K562 (cell line): Measurements from ENCODE around the gene NRTN. TPM values are rescaled to one million over a fixed set of nuclear protein-coding genes. Genes with fewer than 3 reads are reported as not detected.
A peak's percentile ranks its signal among the peaks of the same experiment; 100 is the strongest.

Source experiments
- CC2D1A ChIP-seq: fragments of 450-650 bp; IDR thresholded peaks from 2 replicates; pipeline ENCODE4 v1.6.1; 2017; ENCODE audit warnings: mild to moderate bottlenecking
- CREB3L1 ChIP-seq: fragments of 450-650 bp; IDR thresholded peaks from 2 replicates; pipeline ENCODE4 v1.6.1; 2014; ENCODE audit warnings: low read depth, mild to moderate bottlenecking, moderate library complexity, borderline replicate concordance
- ETS2 ChIP-seq: IDR thresholded peaks from 2 replicates; pipeline ENCODE4 v1.6.1; 2016; ENCODE audit warnings: borderline replicate concordance, missing genetic modification characterization, mild to moderate bottlenecking, moderate library complexity, missing compliant biosample characterization; ENCODE audit not compliant: poor library complexity, severe bottlenecking
- FOXM1 ChIP-seq, 2 experiments: fragments of 450-650 bp in 1 of 2; sonication (generic) in 1 of 2; formaldehyde crosslinking in 1 of 2; IDR thresholded peaks; 2 replicates each; pipeline versions ENCODE4 v1.6.1 to v1.9.0; 2017 to 2022; ENCODE audit warnings: low read depth in 2 of 2, mild to moderate bottlenecking in 2 of 2, missing genetic modification reagents in 1 of 2, moderate library complexity in 1 of 2
- GABPB2 ChIP-seq: fragments of 250-450 bp; sonication (Bioruptor Pico); conservative IDR thresholded peaks from 2 replicates; pipeline ENCODE4 v1.5.1; 2021; ENCODE audit warnings: mild to moderate bottlenecking
- HDAC8 ChIP-seq: fragments of 450-650 bp; IDR thresholded peaks from 2 replicates; pipeline ENCODE4 v1.6.1; 2016; ENCODE audit warnings: mild to moderate bottlenecking, missing genetic modification characterization, moderate library complexity, missing compliant biosample characterization
- HNRNPK ChIP-seq: fragments of 200-400 bp; formaldehyde crosslinking; IDR thresholded peaks from one replicate; pipeline ENCODE4 v1.6.1; 2018; ENCODE audit warnings: mild to moderate bottlenecking, low read depth, low read length; ENCODE audit not compliant: poor library complexity, severe bottlenecking
- KDM1A ChIP-seq, 2 experiments: fragments of 450-650 bp; IDR thresholded peaks; 2 replicates each; pipeline ENCODE4 v1.6.1; 2016; ENCODE audit warnings: mild to moderate bottlenecking in 2 of 2
- MNT ChIP-seq, 2 experiments: fragments of 450-650 bp; conservative IDR thresholded peaks; 2 replicates each; pipeline ENCODE4 v1.6.1; 2017; ENCODE audit warnings: mild to moderate bottlenecking in 2 of 2, moderate library complexity in 2 of 2
- MXI1 ChIP-seq: IDR thresholded peaks from 2 replicates; pipeline ENCODE4 v1.6.1; 2011; ENCODE audit warnings: low read depth, mild to moderate bottlenecking, improper control_type of control experiment, low read length
- RFX5 ChIP-seq: IDR thresholded peaks from 2 replicates; pipeline ENCODE4 v1.6.1; 2011; ENCODE audit warnings: low read depth, mild to moderate bottlenecking, improper control_type of control experiment, low read length
- SAFB ChIP-seq: fragments of 200-400 bp; formaldehyde crosslinking; IDR thresholded peaks from 2 replicates; pipeline ENCODE4 v1.6.1; 2017; ENCODE audit warnings: low read depth, low read length, borderline replicate concordance
- SMAD4 ChIP-seq: fragments of 250-450 bp; sonication (Bioruptor Pico); conservative IDR thresholded peaks from 2 replicates; pipeline ENCODE4 v1.8.0; 2021; ENCODE audit warnings: inconsistent platforms, mild to moderate bottlenecking, moderate library complexity
- STAG1 ChIP-seq: sonication (generic); formaldehyde crosslinking; IDR thresholded peaks from 2 replicates; pipeline ENCODE4 v1.5.0; 2020; ENCODE audit warnings: missing genetic modification reagents, borderline replicate concordance
- ZHX1 ChIP-seq: fragments of 150-350 bp; conservative IDR thresholded peaks from 2 replicates; pipeline ENCODE4 v1.6.1; 2014; ENCODE audit warnings: low read length
- polyA plus RNA-seq, 8 experiments: library from polyadenylated mRNA; depleted of rRNA in 4 of 8; stranded (reverse) in 5 of 8; unstranded in 3 of 8; fragments of >200 nt; fragmentation: Nextera tagmentation in 2 of 8; fragmentation: Illumina TruSeq in 1 of 8; extraction: Ambion mirVana in 2 of 8; extraction: Trizol in 1 of 8; gene quantifications; 2 replicates each; pipeline versions ENCODE4 v1.2.1 to v1.2.3, GENCODE V29; 2011 to 2014; ENCODE audit warnings: inconsistent platforms in 1 of 8, missing spikeins in 1 of 8
- total RNA-seq, 7 experiments: library from RNA; depleted of rRNA in 6 of 7; stranded (reverse); fragments of >200 nt in 6 of 7; fragmentation: Illumina TruSeq in 2 of 7; extraction: Trizol in 2 of 7; gene quantifications; 2 replicates each; pipeline versions ENCODE4 v1.2.1 to v1.2.3, GENCODE V29; 2011 to 2021; ENCODE audit warnings: low replicate concordance in 1 of 7
- TF ChIP-seq, protein P1 (sequence below): fragments of 450-650 bp; formaldehyde crosslinking; IDR thresholded peaks from 2 replicates; pipeline ENCODE4 v1.4.0; 2020; ENCODE audit warnings: mild to moderate bottlenecking, moderate library complexity
- TF ChIP-seq, protein P2 (sequence below): sonication (generic); IDR thresholded peaks from 2 replicates; pipeline ENCODE4 v1.6.1; 2016

NRTN gene
- total and polyA plus RNA-seq, 9 of the 15 experiments (the other 6 are each of a cell fraction or from before 2014, with no cell fraction given) = 0.62 to 8.1 (median 1.6) TPM; not detected in 2

DNA sequence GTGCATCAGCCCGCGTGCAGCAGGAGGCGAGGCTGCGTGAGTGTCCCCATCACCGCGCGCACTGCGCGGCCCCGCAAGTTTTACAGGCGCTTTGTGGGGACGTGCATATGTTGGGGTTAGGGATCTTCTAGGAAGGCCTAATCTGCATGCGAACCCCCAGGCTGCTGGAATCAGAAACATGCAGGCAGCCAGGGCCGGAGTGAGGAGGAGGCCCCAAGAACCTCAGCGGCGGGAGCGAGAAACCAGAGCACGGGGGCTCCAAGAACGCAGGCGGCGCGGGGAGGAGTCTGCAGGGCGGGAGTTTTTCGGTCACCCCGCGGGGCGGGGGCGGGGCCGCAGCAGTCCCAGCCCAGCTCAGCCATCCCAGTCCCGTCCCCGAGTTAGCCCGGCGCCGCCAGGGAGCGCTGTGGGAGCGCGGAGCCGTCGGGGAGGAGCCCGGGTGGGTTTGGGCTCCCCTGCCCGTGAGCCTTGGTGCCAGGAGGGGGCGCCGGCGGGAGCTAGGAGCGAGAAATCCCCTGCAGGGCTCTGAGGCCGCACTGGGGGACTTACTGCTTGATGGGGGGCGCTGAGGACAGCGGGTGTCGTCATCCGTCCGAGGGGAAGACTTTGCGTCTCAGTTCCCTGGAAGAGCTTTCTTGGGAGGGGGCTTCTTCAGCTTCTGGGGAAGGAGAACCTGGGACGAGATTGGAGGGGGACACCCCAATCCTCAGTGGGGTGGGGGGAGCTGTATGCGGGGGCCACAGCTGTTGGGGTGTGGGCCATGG, 933 bp upstream of the NRTN start (continued):
- TF ChIP-seq, protein P1, sequence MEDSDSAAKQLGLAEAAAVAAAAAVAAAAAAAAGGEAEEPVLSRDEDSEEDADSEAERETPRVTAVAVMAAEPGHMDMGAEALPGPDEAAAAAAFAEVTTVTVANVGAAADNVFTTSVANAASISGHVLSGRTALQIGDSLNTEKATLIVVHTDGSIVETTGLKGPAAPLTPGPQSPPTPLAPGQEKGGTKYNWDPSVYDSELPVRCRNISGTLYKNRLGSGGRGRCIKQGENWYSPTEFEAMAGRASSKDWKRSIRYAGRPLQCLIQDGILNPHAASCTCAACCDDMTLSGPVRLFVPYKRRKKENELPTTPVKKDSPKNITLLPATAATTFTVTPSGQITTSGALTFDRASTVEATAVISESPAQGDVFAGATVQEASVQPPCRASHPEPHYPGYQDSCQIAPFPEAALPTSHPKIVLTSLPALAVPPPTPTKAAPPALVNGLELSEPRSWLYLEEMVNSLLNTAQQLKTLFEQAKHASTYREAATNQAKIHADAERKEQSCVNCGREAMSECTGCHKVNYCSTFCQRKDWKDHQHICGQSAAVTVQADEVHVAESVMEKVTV (CRISPR knock-in tag) = peak; percentile 77
- TF ChIP-seq RFX5 = no peak
- no peak for TF ChIP-seq GABPB2
- TF ChIP-seq HDAC8 (tag) = no peak
- 0 out of 2 replicates have a peak, but pooled peaks have one; percentile 44 for TF ChIP-seq MXI1
- peak; percentile 74 for TF ChIP-seq STAG1 (CRISPR knock-in tag)
- peak; percentile 50; the same call in 1 of the 2 replicates for TF ChIP-seq SAFB
- TF ChIP-seq, protein P2, sequence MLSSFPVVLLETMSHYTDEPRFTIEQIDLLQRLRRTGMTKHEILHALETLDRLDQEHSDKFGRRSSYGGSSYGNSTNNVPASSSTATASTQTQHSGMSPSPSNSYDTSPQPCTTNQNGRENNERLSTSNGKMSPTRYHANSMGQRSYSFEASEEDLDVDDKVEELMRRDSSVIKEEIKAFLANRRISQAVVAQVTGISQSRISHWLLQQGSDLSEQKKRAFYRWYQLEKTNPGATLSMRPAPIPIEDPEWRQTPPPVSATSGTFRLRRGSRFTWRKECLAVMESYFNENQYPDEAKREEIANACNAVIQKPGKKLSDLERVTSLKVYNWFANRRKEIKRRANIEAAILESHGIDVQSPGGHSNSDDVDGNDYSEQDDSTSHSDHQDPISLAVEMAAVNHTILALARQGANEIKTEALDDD = no peak
- peak in 1 of 2 experiments; percentile 11; a peak in 1 of 4 replicates for TF ChIP-seq KDM1A (IDR thresholded peaks at IDR 0.05)
- peak; percentile 26 for TF ChIP-seq HNRNPK
- peak; percentile 75; the same call in 1 of the 2 replicates for TF ChIP-seq CREB3L1
- TF ChIP-seq ZHX1 = 0 out of 2 replicates have a peak, but pooled peaks have one; percentile 55
- peak; percentile 75; the same call in 1 of the 2 replicates for TF ChIP-seq SMAD4 (CRISPR knock-in tag)
- TF ChIP-seq MNT (conservative IDR thresholded peaks at IDR 0.05) = peak; percentile 92 to 93
- 0 out of 2 replicates have a peak, but pooled peaks have one; percentile 66 for TF ChIP-seq CC2D1A
- TF ChIP-seq ETS2 = no peak
- TF ChIP-seq FOXM1 (IDR thresholded peaks at IDR 0.05; ENCODE audit: low read depth) = no peak
- peak; percentile 93 for TF ChIP-seq FOXM1 (CRISPR knock-in tag; IDR thresholded peaks at IDR 0.05; ENCODE audit: low read depth)
